Lung (tissue), 12 donors: Measurements from ENCODE around the gene CCDC38. TPM values are rescaled to one million over a fixed set of nuclear protein-coding genes. Genes with fewer than 3 reads are reported as not detected.
A peak's percentile ranks its signal among the peaks of the same experiment; 100 is the strongest.

ENCODE experiments used
- ATAC-seq: fragments of 200-7000 bp; cut with Tn5 transposase; one replicate; pipeline ENCODE4 v1.9.1; 2020; ENCODE audit warnings: moderate number of reproducible peaks; ENCODE audit not compliant: insufficient read depth, low FRiP score
- DNase-seq, 3 donors: peaks; one replicate each; pipeline ENCODE4 v3.0.0-alpha.2; 2013 to 2017
- H3K27ac ChIP-seq, 2 donors: one replicate each; pipeline ENCODE4 v1.5.1; 2013; ENCODE audit warnings: mild to moderate bottlenecking in 2 of 2, moderate library complexity in 2 of 2, control low read depth in 1 of 2, inconsistent platforms in 1 of 2, low read depth in 1 of 2, low read length in 1 of 2
- H3K27me3 ChIP-seq, 3 donors: one replicate each; pipeline ENCODE4 v1.5.1; 2013; ENCODE audit warnings: low read length in 2 of 3; ENCODE audit not compliant: control insufficient read depth in 3 of 3, insufficient read depth in 3 of 3
- H3K36me3 ChIP-seq, 4 donors: one replicate each; pipeline ENCODE4 v1.5.1; 2013; ENCODE audit warnings: low read length in 4 of 4, mild to moderate bottlenecking in 1 of 4, moderate library complexity in 1 of 4; ENCODE audit not compliant: control insufficient read depth in 4 of 4, insufficient read depth in 4 of 4
- H3K4me1 ChIP-seq, 5 donors: one replicate each; pipeline ENCODE4 v1.5.1; 2013; ENCODE audit warnings: low read length in 5 of 5, mild to moderate bottlenecking in 2 of 5, moderate library complexity in 1 of 5; ENCODE audit not compliant: control insufficient read depth in 5 of 5, insufficient read depth in 5 of 5
- H3K4me3 ChIP-seq: one replicate; pipeline ENCODE4 v1.5.1; 2013; ENCODE audit warnings: mild to moderate bottlenecking, control low read depth, moderate library complexity
- H3K9ac ChIP-seq, 2 donors: one replicate each; pipeline ENCODE4 v1.5.1; 2013; ENCODE audit warnings: low read length in 2 of 2, control low read depth in 1 of 2; ENCODE audit not compliant: insufficient read depth in 1 of 2
- H3K9me3 ChIP-seq, 4 donors: one replicate each; pipeline ENCODE4 v1.5.1; 2013; ENCODE audit warnings: low read length in 3 of 4, mild to moderate bottlenecking in 1 of 4, moderate library complexity in 1 of 4; ENCODE audit not compliant: control insufficient read depth in 4 of 4, insufficient read depth in 3 of 4
- CTCF ChIP-seq: IDR thresholded peaks from 2 replicates; pipeline ENCODE4 v1.5.1; 2012; ENCODE audit warnings: mild to moderate bottlenecking; ENCODE audit errors: control extremely low read depth, extremely low read depth
- WGBS, 2 donors: extraction: QIAGEN DNeasy Blood & Tissue Kit; methylation state at CpG; one replicate each; pipeline ENCODE4 v1.1.7; 2013; 5-methylcytosine and 5-hydroxymethylcytosine counted together
- polyA plus RNA-seq, 2 donors: library from polyadenylated mRNA; stranded (reverse); fragments of 200-250 nt; gene quantifications; one replicate each; pipeline ENCODE4 v1.2.1, GENCODE V29; 2013
- total RNA-seq, 2 donors: library from RNA; depleted of rRNA in 1 of 2; stranded (reverse); fragments of >200 nt in 1 of 2; gene quantifications; one replicate each; pipeline ENCODE4 v1.2.1, GENCODE V29; 2014 to 2021
- donor health status: control.
- donor health status: control.
- donor health status: Bipolar disorder and iron deficiency.
- donor health status: healthy.
- donor health status: DM: yes; HTN: yes; CAD: no.

The CCDC38 gene
- total and polyA plus RNA-seq, 4 donors, result 0.04 to 0.15 (median 0.05) TPM; not detected in 1

GRCh38 chr12:95940514-95940913 lies 1.9 kb downstream of the CCDC38 start:
- no peak for TF ChIP-seq CTCF
- Histone ChIP-seq H3K4me1 (peaks cover 0 to 8% (median 0%) of the 10 kb centered on the region in 5 donors), H3K9me3 (no peaks in the 10 kb centered on the region), H3K4me3 (no peak overlapping the region), H3K27me3 (peaks cover 0 to 12% (median 3%) of the 10 kb centered on the region in 3 donors), H3K9ac (no peak overlapping the region), H3K36me3 (no peaks in the 10 kb centered on the region), H3K27ac (no peak overlapping the region)
- WGBS, 2 donors, result 71 to 80% methylated on average over 6 of the region's 6 CpGs
- DNase-seq, result no peak
- no peak for ATAC-seq

- ATAC-seq (no peak), DNase-seq (no peak)
- Histone ChIP-seq H3K27ac (no peak overlapping the region), H3K4me1 (no peaks in the 10 kb centered on the region), H3K9me3 (no peaks in the 10 kb centered on the region), H3K36me3 (no peaks in the 10 kb centered on the region), H3K27me3 (no peaks in the 10 kb centered on the region), H3K4me3 (no peak overlapping the region), H3K9ac (no peak overlapping the region)
- no peak for TF ChIP-seq CTCF
- WGBS, 2 donors, result 45 to 61% methylated on average over 3 of the region's 3 CpGs
Measured at GRCh38 chr12:95922231-95922630, 20.2 kb downstream of the CCDC38 start.

GRCh38 chr12:95919110-95919509 lies 23.3 kb downstream of the CCDC38 start:
- no peak for TF ChIP-seq CTCF
- H3K9me3 ChIP-seq, result no peaks in the 10 kb centered on the region
- H3K9ac ChIP-seq, result no peak overlapping the region
- no peak for ATAC-seq
- 71 to 85% methylated on average over 6 of the region's 6 CpGs for WGBS, 2 donors
- no peaks in the 10 kb centered on the region for H3K4me1 ChIP-seq
- no peaks in the 10 kb centered on the region for H3K27me3 ChIP-seq
- no peaks in the 10 kb centered on the region for H3K36me3 ChIP-seq
- H3K4me3 ChIP-seq, result no peak overlapping the region
- H3K27ac ChIP-seq, result no peak overlapping the region
- peak in 1 of 3 donors; percentile 19 for DNase-seq
